ENCODE results near the gene TRAM2. TPM values are rescaled to one million over a fixed set of nuclear protein-coding genes. Genes with fewer than 3 reads are reported as not detected.
A peak's percentile ranks its signal among the peaks of the same experiment; 100 is the strongest.

TRAM2 gene
- total RNA-seq, 4 donors from 2014 or later = 13.3 to 23.8 (median 18.5) TPM

DNA sequence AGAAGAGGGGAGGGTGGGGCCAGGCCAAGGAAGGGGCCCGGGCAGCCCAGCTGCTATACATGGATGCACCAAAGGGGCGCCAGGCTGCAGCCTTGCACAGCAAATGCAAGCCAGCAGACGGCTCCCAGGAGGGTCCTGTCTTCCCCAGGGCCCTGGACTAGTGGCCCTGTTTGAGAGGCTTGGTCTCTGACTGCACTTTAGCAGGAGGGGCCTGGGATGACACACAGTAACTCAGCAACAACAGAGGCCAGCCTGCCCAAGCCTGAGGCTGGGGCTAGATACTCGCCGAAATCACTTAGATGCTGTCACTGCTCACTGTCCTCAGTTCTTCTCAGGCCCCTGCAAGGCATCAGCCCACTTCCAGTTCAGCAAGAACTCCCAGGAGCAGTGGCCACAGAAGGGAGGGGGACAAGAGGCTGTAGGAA, 73.5 kb downstream of the TRAM2 start:
- Histone ChIP-seq H3K27ac (replicated peaks in 1 of 4) (peak overlapping the region; percentile 61 to 80 (median 68)), H3K4me1 (peaks cover 58 to 70% (median 64%) of the 10 kb centered on the region in 4 donors), H3K9me3 (no peaks in the 10 kb centered on the region), H3K4me3 (no peak overlapping the region), H3K27me3 (no peaks in the 10 kb centered on the region), H3K36me3 (peaks cover 5 to 52% (median 44%) of the 10 kb centered on the region in 4 donors)
- 52% methylated on average over 3 of the region's 5 CpGs for WGBS
- DNase-seq (ENCODE audit: extremely low spot score) = no peak
- TF ChIP-seq CTCF (IDR thresholded peaks at IDR 0.05) = peak in 1 of 3 experiments; percentile 7
- no peak for TF ChIP-seq POLR2A (IDR thresholded peaks at IDR 0.05; ENCODE audit: low read depth)
- intact Hi-C loops (cut with DNase I) = loop anchor here (10.0 kb wide), 1 partner anchor 161 kb away; no protein-coding TSS in a partner anchor

DNA sequence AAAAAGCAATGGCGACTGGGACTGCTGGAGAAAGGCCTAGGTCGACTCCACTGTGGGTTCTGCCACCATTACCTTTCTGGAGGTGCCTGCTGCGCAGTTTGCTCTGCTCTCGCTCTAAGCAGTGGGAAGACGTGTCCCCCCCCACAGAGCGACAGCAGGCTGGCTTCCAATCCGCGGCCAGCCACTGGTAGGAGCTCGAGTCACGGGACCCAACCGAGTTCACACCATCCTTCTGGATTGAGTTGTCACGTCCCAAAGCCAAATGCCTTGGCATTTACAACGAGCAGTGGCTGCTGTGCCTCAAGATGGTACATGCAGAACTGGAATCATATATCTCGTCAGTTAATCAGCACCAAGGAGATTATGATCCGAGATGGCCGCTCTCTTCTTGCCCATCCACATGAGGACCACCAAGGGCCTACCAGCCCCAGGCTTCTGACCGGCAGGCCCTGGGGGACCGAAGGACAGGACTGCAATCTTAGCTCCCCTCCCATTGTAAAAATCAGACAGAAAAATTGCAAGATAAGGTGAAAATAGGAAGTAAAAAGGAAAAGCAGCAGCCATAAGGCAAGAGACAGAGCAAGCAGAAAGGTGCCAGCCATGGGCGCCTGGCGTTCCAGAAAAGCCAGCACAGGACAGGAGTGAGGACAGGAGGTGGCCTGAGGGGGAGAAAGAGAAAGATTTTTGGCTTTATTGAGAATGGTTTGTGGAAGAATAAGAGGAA, 74.4 kb downstream of the TRAM2 start:
- 89% methylated on average over 15 of the region's 20 CpGs for WGBS
- no peak for DNase-seq (ENCODE audit: extremely low spot score)
- Histone ChIP-seq H3K36me3 (peaks cover under 1 to 44% (median 37%) of the 10 kb centered on the region in 4 donors), H3K9me3 (no peaks in the 10 kb centered on the region), H3K4me3 (no peak overlapping the region), H3K27me3 (no peaks in the 10 kb centered on the region), H3K27ac (replicated peaks in 1 of 4) (peak overlapping the region in 2 of 4 donors; percentile 61 to 80), H3K4me1 (peaks cover 58 to 70% (median 68%) of the 10 kb centered on the region in 4 donors)
- TF ChIP-seq POLR2AphosphoS5 (IDR thresholded peaks at IDR 0.05) (no peak), POLR2A (IDR thresholded peaks at IDR 0.05; ENCODE audit: low read depth) (no peak), CTCF (IDR thresholded peaks at IDR 0.05) (no peak), EP300 (IDR thresholded peaks at IDR 0.05) (no peak)
- intact Hi-C loops (cut with DNase I) = loop anchor here (10.0 kb wide), 1 partner anchor 162 kb away; no protein-coding TSS in a partner anchor

DNA sequence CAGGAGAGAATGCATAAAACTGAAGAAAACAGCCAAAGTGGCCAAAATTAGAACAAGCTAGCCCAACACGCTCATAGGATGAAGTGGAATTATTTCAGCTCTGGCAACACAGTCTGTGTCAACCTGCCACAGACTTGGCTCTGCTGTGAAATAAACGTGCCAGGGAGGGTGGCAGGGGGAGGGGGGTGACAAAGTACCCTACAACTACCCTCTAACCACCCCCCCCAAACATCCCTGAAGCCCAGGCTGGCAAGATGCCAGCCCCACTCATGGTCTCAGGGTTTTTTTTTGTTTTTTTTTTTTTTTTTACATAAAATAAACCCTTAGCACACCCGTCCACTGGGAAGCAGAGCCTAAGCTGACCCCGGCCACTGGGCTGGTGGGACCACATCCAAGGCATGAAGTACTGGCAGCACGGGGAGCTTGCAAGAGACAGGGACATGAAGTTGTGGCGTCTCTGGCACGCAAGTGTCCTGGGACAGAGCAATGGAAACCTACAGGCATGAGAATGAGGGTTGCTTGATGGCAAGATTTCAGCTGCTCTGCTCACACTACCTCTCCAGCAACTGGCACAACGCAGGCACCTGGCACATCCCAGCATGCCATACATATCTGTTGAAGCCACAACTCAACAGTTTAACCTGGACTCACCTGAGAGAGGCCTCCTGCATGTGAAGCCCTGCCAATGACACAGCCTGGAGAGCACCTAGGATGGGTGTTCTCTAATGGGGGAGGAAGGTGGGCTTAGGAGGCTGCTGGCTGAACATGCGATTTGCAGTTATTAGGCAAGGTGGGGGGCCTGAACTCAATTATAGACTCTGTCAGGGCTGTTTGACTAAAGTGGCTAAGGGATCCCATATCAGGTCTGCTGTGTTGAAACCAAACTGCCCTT, 76.4 kb downstream of the TRAM2 start:
- no peak for TF ChIP-seq CTCF (IDR thresholded peaks at IDR 0.05)
- no peak for TF ChIP-seq POLR2AphosphoS5 (IDR thresholded peaks at IDR 0.05)
- no peak for TF ChIP-seq POLR2A (IDR thresholded peaks at IDR 0.05; ENCODE audit: low read depth)
- no peak for TF ChIP-seq EP300 (IDR thresholded peaks at IDR 0.05)
- no peaks in the 10 kb centered on the region for H3K27me3 ChIP-seq
- peaks cover 56 to 61% (median 59%) of the 10 kb centered on the region in 4 donors for H3K4me1 ChIP-seq
- no peak overlapping the region for H3K27ac ChIP-seq (replicated peaks in 1 of 4)
- no peaks in the 10 kb centered on the region for H3K9me3 ChIP-seq
- intact Hi-C loops (cut with DNase I) = loop anchor here (10.0 kb wide), 1 partner anchor 164 kb away; no protein-coding TSS in a partner anchor
- DNase-seq (ENCODE audit: extremely low spot score) = no peak
- H3K4me3 ChIP-seq = no peak overlapping the region
- peaks cover 0 to 25% (median 22%) of the 10 kb centered on the region in 4 donors for H3K36me3 ChIP-seq
- 73% methylated on average over 8 of the region's 9 CpGs for WGBS

DNA sequence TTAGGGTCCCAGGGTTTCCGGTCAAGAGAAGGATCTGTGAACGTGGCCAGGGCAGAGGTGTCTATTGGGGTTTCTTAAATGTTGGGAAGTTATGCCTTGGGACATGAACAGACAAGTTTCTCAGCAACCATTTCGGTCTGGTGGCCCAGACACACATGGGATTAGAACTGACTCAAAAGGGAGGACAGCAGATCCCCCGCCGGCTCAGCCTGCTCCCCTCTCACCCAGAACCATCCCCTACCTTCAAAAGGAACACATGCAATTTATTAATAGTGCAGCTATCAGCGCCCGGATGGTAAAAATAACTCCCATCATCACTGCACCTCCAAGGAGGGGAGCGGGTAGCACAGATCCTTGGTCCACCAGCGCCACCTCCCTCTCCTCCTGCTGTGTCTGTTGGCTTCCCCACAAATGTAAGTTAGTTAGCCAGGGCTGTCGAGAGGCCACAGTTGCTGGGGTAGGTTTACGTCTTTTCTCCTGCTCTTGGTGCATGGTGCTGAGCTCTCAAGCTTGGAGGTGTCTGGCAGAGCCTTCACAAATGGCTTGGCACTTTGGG, 77.1 kb downstream of the TRAM2 start:
- H3K4me3 ChIP-seq = no peak overlapping the region
- intact Hi-C loops (cut with DNase I) = loop anchor here (5.0 to 10.0 kb wide), 3 partner anchors 77 to 165 kb away; partner anchors contain the start of gene EFHC1
- H3K27ac ChIP-seq (replicated peaks in 1 of 4) = peak overlapping the region in 1 of 4 donors; percentile 11

More for the DNA sequence above, 77.1 kb downstream of the TRAM2 start:
- 93% methylated on average over 6 of the region's 11 CpGs for WGBS
- H3K27me3 ChIP-seq = no peaks in the 10 kb centered on the region
- DNase-seq (ENCODE audit: extremely low spot score) = no peak
- no peak for TF ChIP-seq CTCF (IDR thresholded peaks at IDR 0.05)
- TF ChIP-seq EP300 (IDR thresholded peaks at IDR 0.05) = no peak
- no peak for TF ChIP-seq POLR2A (IDR thresholded peaks at IDR 0.05; ENCODE audit: low read depth)
- TF ChIP-seq POLR2AphosphoS5 (IDR thresholded peaks at IDR 0.05) = no peak
- no peaks in the 10 kb centered on the region for H3K9me3 ChIP-seq
- peaks cover 0 to 22% (median 20%) of the 10 kb centered on the region in 4 donors for H3K36me3 ChIP-seq
- peaks cover 48 to 54% (median 51%) of the 10 kb centered on the region in 4 donors for H3K4me1 ChIP-seq
